SK-N-SH (cell line): ENCODE measurements around the gene VPS35L. TPM values are rescaled to one million over a fixed set of nuclear protein-coding genes. Genes with fewer than 3 reads are reported as not detected.
A peak's percentile ranks its signal among the peaks of the same experiment; 100 is the strongest.

Source experiments
- CTCF ChIA-PET: fragments of 300-600, 350-600 bp; formaldehyde crosslinking; extraction: SDS; loops from one replicate; lab custom pipeline; 2021; lab: Yijun Ruan, JAX
- POLR2A ChIA-PET: fragments of 350-600 bp; sonication (Branson Sonifier 250); formaldehyde crosslinking; extraction: SDS; loops from one replicate; lab custom pipeline; 2020; ENCODE audit warnings: antibody characterized with exemption, inconsistent platforms; lab: Yijun Ruan, JAX
- DNase-seq: peaks from one replicate; pipeline ENCODE4 v3.0.0; 2012
- H2AFZ ChIP-seq: fragments of 200-600 bp; sonication (generic); 2 replicates; pipeline ENCODE4 v1.8.1; 2016; ENCODE audit warnings: antibody characterized with exemption, mild to moderate bottlenecking, low read depth
- H3F3A ChIP-seq: fragments of 200-600 bp; sonication (generic); replicated peaks from 2 replicates; pipeline ENCODE3; 2016; ENCODE audit warnings: antibody characterized with exemption, mild to moderate bottlenecking; ENCODE audit not compliant: insufficient read depth
- H3K27ac ChIP-seq, 2 experiments: fragments of 200-500 bp in 1 of 2; fragments of 200-600 bp in 1 of 2; sonication (Bioruptor generic) in 1 of 2; sonication (generic), shearing (Covaris generic) in 1 of 2; 2 replicates each; pipeline versions ENCODE4 v1.5.1 to v1.6.1; 2014 to 2016; ENCODE audit warnings: low read depth in 2 of 2, inconsistent platforms in 1 of 2, low read length in 1 of 2, mild to moderate bottlenecking in 1 of 2, mixed read lengths in 1 of 2
- H3K27me3 ChIP-seq: fragments of 200-600 bp; sonication (generic), shearing (Covaris generic); 2 replicates; pipeline ENCODE4 v1.6.1; 2016; ENCODE audit warnings: mixed run types; ENCODE audit not compliant: insufficient read depth
- H3K36me3 ChIP-seq, 2 experiments: fragments of 200-500 bp in 1 of 2; fragments of 200-600 bp in 1 of 2; sonication (Bioruptor generic) in 1 of 2; sonication (generic) in 1 of 2; replicated peaks in 1 of 2; 2 replicates each; pipeline versions ENCODE3 to v1.5.1; 2014 to 2016; ENCODE audit warnings: low read length in 1 of 2, mild to moderate bottlenecking in 1 of 2; ENCODE audit not compliant: insufficient read depth in 2 of 2, control insufficient read depth in 1 of 2
- H3K4me1 ChIP-seq, 2 experiments: fragments of 200-500 bp in 1 of 2; fragments of 200-600 bp in 1 of 2; sonication (Bioruptor generic) in 1 of 2; sonication (generic), shearing (Covaris generic) in 1 of 2; 2 replicates each; pipeline versions ENCODE4 v1.5.1 to v1.6.1; 2014 to 2016; ENCODE audit warnings: low read depth in 1 of 2, low read length in 1 of 2, mixed run types in 1 of 2; ENCODE audit not compliant: insufficient read depth in 2 of 2, control insufficient read depth in 1 of 2
- H3K4me2 ChIP-seq: fragments of 200-600 bp; sonication (generic), shearing (Covaris generic); 2 replicates; pipeline ENCODE4 v1.6.1; 2017; ENCODE audit warnings: mixed run types
- H3K4me3 ChIP-seq, 2 experiments: fragments of 200-500 bp in 1 of 2; fragments of 200-600 bp in 1 of 2; sonication (Bioruptor generic) in 1 of 2; sonication (generic), shearing (Covaris generic) in 1 of 2; 2 replicates each; pipeline versions ENCODE4 v1.5.1 to v1.8.1; 2014 to 2016; ENCODE audit warnings: low read depth in 2 of 2, inconsistent platforms in 1 of 2, low read length in 1 of 2, mild to moderate bottlenecking in 1 of 2, mixed read lengths in 1 of 2, moderate library complexity in 1 of 2
- H3K79me2 ChIP-seq: fragments of 200-600 bp; sonication (generic); 2 replicates; pipeline ENCODE4 v1.8.1; 2017; ENCODE audit warnings: mild to moderate bottlenecking; ENCODE audit not compliant: insufficient read depth
- H3K9ac ChIP-seq: fragments of 200-600 bp; sonication (generic); 2 replicates; pipeline ENCODE4 v1.6.1; 2017; ENCODE audit warnings: mixed run types
- H3K9me2 ChIP-seq: fragments of 200-600 bp; sonication (generic); 2 replicates; pipeline ENCODE4 v1.6.1; 2017; ENCODE audit warnings: mixed run types
- H3K9me3 ChIP-seq: fragments of 200-600 bp; sonication (generic); 2 replicates; pipeline ENCODE4 v1.6.1; 2017; ENCODE audit warnings: mixed run types, mild to moderate bottlenecking, moderate library complexity
- H4K20me1 ChIP-seq: fragments of 200-600 bp; sonication (generic); 2 replicates; pipeline ENCODE4 v1.6.1; 2017; ENCODE audit warnings: mild to moderate bottlenecking, mixed run types; ENCODE audit not compliant: insufficient read depth
- ELF1 ChIP-seq: IDR thresholded peaks from 2 replicates; pipeline ENCODE4 v1.4.0; 2012
- EP300 ChIP-seq, 2 experiments: IDR thresholded peaks; 2 replicates each; pipeline versions ENCODE4 v1.4.0 to v1.6.1; 2012; ENCODE audit warnings: borderline replicate concordance in 1 of 2, low read depth in 1 of 2, low read length in 1 of 2
- EZH2phosphoT487 ChIP-seq: fragments of 200-600 bp; sonication (generic); IDR thresholded peaks from 2 replicates; pipeline ENCODE4 v1.6.1; 2017; ENCODE audit warnings: low read depth, mixed run types, mild to moderate bottlenecking, antibody characterized with exemption, moderate library complexity, borderline replicate concordance
- FOSL2 ChIP-seq: IDR thresholded peaks from 2 replicates; pipeline ENCODE4 v1.4.0; 2012; ENCODE audit warnings: low read depth, mild to moderate bottlenecking, moderate library complexity, borderline replicate concordance
- GABPA ChIP-seq: IDR thresholded peaks from 2 replicates; pipeline ENCODE4 v1.4.0; 2012; ENCODE audit warnings: low read depth, mild to moderate bottlenecking
- GATA2 ChIP-seq: sonication (generic); formaldehyde crosslinking; IDR thresholded peaks from 2 replicates; pipeline ENCODE4 v1.5.0; 2020; ENCODE audit warnings: mild to moderate bottlenecking, missing genetic modification reagents
- IRF3 ChIP-seq: fragments of 150-350 bp; IDR thresholded peaks from 2 replicates; pipeline ENCODE4 v1.6.1; 2016; ENCODE audit warnings: mild to moderate bottlenecking, low read depth, low read length
- MEF2A ChIP-seq: IDR thresholded peaks from 2 replicates; pipeline ENCODE4 v1.4.0; 2012; ENCODE audit warnings: low read depth, borderline replicate concordance
- MXI1 ChIP-seq: IDR thresholded peaks from 2 replicates; pipeline ENCODE4 v1.6.1; 2012; ENCODE audit warnings: mild to moderate bottlenecking, low read depth, low read length, improper control_type of control experiment
- NRF1 ChIP-seq: IDR thresholded peaks from 2 replicates; pipeline ENCODE4 v1.6.1; 2012; ENCODE audit warnings: low read depth, mild to moderate bottlenecking, low read length
- POLR2AphosphoS5 ChIP-seq: IDR thresholded peaks from 2 replicates; pipeline ENCODE4 v1.6.1; 2012; ENCODE audit warnings: low read depth, low read length
- RAD21 ChIP-seq: IDR thresholded peaks from 2 replicates; pipeline ENCODE4 v1.6.1; 2012; ENCODE audit warnings: mild to moderate bottlenecking, low read length
- RCOR1 ChIP-seq: fragments of 150-350 bp; IDR thresholded peaks from 2 replicates; pipeline ENCODE4 v1.6.1; 2017; ENCODE audit warnings: antibody characterized with exemption, low read length
- SMC3 ChIP-seq: IDR thresholded peaks from 2 replicates; pipeline ENCODE4 v1.6.1; 2012; ENCODE audit warnings: low read depth, low read length, improper control_type of control experiment
- TCF12 ChIP-seq: IDR thresholded peaks from 2 replicates; pipeline ENCODE4 v1.4.0; 2012
- ZBTB33 ChIP-seq: IDR thresholded peaks from 2 replicates; pipeline ENCODE4 v1.4.0; 2012; ENCODE audit warnings: low read depth, borderline replicate concordance
- WGBS: methylation state at CpG from one replicate; pipeline ENCODE4 v1.1.6; 2017; ENCODE audit warnings: low lambda C conversion rate; 5-methylcytosine and 5-hydroxymethylcytosine counted together
- polyA plus RNA-seq, 3 experiments: library from polyadenylated mRNA; depleted of rRNA; stranded (reverse); fragments of >200 nt; gene quantifications; 2 replicates each; pipeline ENCODE4 v1.2.3, GENCODE V29; 2012
- TF ChIP-seq, protein P1 (sequence below): IDR thresholded peaks from 2 replicates; pipeline ENCODE4; 2012
- TF ChIP-seq, protein P2 (sequence below): fragments of 200-600 bp; sonication (generic); IDR thresholded peaks from 2 replicates; pipeline ENCODE4 v1.6.1; 2017; ENCODE audit warnings: antibody characterized with exemption, mild to moderate bottlenecking, moderate library complexity
- TF ChIP-seq, protein P3 (sequence below): IDR thresholded peaks from 2 replicates; pipeline ENCODE4 v1.6.1; 2012; ENCODE audit warnings: mild to moderate bottlenecking, low read depth, low read length, moderate library complexity

Gene VPS35L
- polyA plus RNA-seq, 1 of the 3 experiments (the other 2 are of a cell fraction) = 35.3 TPM

- Histone ChIP-seq H3K79me2 (peaks cover 56% of the 10 kb centered on the region), H3K4me3 (no peak overlapping the region; a peak in 1 of 4 replicates), H3K27me3 (no peaks in the 10 kb centered on the region), H3K4me1 (peaks cover 0 to 4% of the 10 kb centered on the region in 2 experiments; a peak in 1 of 4 replicates), H3F3A (peaks cover 9% of the 10 kb centered on the region), H3K9me2 (no peaks in the 10 kb centered on the region)
- 73% methylated on average over 10 of the region's 10 CpGs for WGBS
- no peak for TF ChIP-seq GATA2
- TF ChIP-seq GABPA = no peak
- no peak for TF ChIP-seq ZBTB33
- TF ChIP-seq IRF3 = no peak
- no peak for TF ChIP-seq MEF2A
- TF ChIP-seq EZH2phosphoT487 = no peak
- TF ChIP-seq RCOR1 = no peak
- no peak for TF ChIP-seq POLR2AphosphoS5
- no peak for TF ChIP-seq EP300 (IDR thresholded peaks at IDR 0.05; ENCODE audit: borderline replicate concordance in 1 of 2, low read depth in 1 of 2, low read length in 1 of 2)
- TF ChIP-seq, protein P1, sequence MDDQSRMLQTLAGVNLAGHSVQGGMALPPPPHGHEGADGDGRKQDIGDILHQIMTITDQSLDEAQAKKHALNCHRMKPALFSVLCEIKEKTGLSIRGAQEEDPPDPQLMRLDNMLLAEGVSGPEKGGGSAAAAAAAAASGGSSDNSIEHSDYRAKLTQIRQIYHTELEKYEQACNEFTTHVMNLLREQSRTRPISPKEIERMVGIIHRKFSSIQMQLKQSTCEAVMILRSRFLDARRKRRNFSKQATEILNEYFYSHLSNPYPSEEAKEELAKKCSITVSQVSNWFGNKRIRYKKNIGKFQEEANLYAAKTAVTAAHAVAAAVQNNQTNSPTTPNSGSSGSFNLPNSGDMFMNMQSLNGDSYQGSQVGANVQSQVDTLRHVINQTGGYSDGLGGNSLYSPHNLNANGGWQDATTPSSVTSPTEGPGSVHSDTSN = no peak
- TF ChIP-seq TCF12 = no peak
- TF ChIP-seq MXI1 = no peak
- no peak for TF ChIP-seq NRF1
- peak; percentile 22; the same call in 1 of the 2 replicates for TF ChIP-seq SMC3
- TF ChIP-seq, protein P2, sequence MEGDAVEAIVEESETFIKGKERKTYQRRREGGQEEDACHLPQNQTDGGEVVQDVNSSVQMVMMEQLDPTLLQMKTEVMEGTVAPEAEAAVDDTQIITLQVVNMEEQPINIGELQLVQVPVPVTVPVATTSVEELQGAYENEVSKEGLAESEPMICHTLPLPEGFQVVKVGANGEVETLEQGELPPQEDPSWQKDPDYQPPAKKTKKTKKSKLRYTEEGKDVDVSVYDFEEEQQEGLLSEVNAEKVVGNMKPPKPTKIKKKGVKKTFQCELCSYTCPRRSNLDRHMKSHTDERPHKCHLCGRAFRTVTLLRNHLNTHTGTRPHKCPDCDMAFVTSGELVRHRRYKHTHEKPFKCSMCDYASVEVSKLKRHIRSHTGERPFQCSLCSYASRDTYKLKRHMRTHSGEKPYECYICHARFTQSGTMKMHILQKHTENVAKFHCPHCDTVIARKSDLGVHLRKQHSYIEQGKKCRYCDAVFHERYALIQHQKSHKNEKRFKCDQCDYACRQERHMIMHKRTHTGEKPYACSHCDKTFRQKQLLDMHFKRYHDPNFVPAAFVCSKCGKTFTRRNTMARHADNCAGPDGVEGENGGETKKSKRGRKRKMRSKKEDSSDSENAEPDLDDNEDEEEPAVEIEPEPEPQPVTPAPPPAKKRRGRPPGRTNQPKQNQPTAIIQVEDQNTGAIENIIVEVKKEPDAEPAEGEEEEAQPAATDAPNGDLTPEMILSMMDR = peak; percentile 82
- no peak for TF ChIP-seq ELF1
- TF ChIP-seq, protein P3, sequence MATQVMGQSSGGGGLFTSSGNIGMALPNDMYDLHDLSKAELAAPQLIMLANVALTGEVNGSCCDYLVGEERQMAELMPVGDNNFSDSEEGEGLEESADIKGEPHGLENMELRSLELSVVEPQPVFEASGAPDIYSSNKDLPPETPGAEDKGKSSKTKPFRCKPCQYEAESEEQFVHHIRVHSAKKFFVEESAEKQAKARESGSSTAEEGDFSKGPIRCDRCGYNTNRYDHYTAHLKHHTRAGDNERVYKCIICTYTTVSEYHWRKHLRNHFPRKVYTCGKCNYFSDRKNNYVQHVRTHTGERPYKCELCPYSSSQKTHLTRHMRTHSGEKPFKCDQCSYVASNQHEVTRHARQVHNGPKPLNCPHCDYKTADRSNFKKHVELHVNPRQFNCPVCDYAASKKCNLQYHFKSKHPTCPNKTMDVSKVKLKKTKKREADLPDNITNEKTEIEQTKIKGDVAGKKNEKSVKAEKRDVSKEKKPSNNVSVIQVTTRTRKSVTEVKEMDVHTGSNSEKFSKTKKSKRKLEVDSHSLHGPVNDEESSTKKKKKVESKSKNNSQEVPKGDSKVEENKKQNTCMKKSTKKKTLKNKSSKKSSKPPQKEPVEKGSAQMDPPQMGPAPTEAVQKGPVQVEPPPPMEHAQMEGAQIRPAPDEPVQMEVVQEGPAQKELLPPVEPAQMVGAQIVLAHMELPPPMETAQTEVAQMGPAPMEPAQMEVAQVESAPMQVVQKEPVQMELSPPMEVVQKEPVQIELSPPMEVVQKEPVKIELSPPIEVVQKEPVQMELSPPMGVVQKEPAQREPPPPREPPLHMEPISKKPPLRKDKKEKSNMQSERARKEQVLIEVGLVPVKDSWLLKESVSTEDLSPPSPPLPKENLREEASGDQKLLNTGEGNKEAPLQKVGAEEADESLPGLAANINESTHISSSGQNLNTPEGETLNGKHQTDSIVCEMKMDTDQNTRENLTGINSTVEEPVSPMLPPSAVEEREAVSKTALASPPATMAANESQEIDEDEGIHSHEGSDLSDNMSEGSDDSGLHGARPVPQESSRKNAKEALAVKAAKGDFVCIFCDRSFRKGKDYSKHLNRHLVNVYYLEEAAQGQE = no peak
- TF ChIP-seq FOSL2 = no peak
- TF ChIP-seq RAD21 = peak; percentile 69
- TF ChIP-seq, all 33 proteins: peak for 3
- POLR2A ChIA-PET = no interaction called here
- no peaks in the 10 kb centered on the region for H4K20me1 ChIP-seq
- H3K4me2 ChIP-seq = no peak overlapping the region
- H3K9ac ChIP-seq = no peak overlapping the region
- DNase-seq = peak; percentile 40
- CTCF ChIA-PET = interaction anchor here (0.7 to 1.4 kb wide), 13 partner anchors 10 to 826 kb away, joined by 3 to 5 read pairs (median 3); no protein-coding TSS in a partner anchor
- H3K36me3 ChIP-seq = peaks cover 0 to 17% of the 10 kb centered on the region in 2 experiments
- H3K27ac ChIP-seq = no peak overlapping the region
- H2AFZ ChIP-seq = no peak overlapping the region
- no peaks in the 10 kb centered on the region for H3K9me3 ChIP-seq
Measured at GRCh38 chr16:19559242-19559910, 3.9 kb downstream of the VPS35L start.
